NT2/D1 (cell line): ENCODE measurements around the gene ACTL10.

Source experiments
- DNase-seq: peaks from one replicate; pipeline ENCODE4 v3.0.0-alpha.2; 2011; ENCODE audit warnings: low read depth, low spot score
- H3K27me3 ChIP-seq: 2 replicates; pipeline ENCODE4 v1.6.0; 2011; ENCODE audit warnings: mild to moderate bottlenecking; ENCODE audit not compliant: insufficient read length, insufficient read depth
- H3K36me3 ChIP-seq: 2 replicates; pipeline ENCODE4 v1.6.1; 2011; ENCODE audit warnings: mild to moderate bottlenecking, low read length, mixed read lengths; ENCODE audit not compliant: insufficient read depth, insufficient read length
- H3K4me1 ChIP-seq: 2 replicates; pipeline ENCODE4 v1.5.1; 2011; ENCODE audit not compliant: insufficient read depth, insufficient read length
- H3K4me3 ChIP-seq: 2 replicates; pipeline ENCODE4 v1.5.1; 2011; ENCODE audit warnings: low read depth; ENCODE audit not compliant: insufficient read length
- H3K9ac ChIP-seq: 2 replicates; pipeline ENCODE4 v1.6.0; 2011; ENCODE audit warnings: low read depth; ENCODE audit not compliant: insufficient read length
- H3K9me3 ChIP-seq: 2 replicates; pipeline ENCODE4 v1.5.1; 2011; ENCODE audit warnings: mild to moderate bottlenecking, low read length; ENCODE audit not compliant: insufficient read depth
- SUZ12 ChIP-seq: IDR thresholded peaks from 2 replicates; pipeline ENCODE4 v1.6.1; 2011; ENCODE audit not compliant: insufficient read length, insufficient read depth; ENCODE audit errors: extremely low read depth
- YY1 ChIP-seq: IDR thresholded peaks from 2 replicates; pipeline ENCODE4 v1.6.1; 2011; ENCODE audit not compliant: insufficient read length, insufficient read depth
- ZNF274 ChIP-seq: IDR thresholded peaks from 2 replicates; pipeline ENCODE4 v1.6.1; 2011; ENCODE audit warnings: mild to moderate bottlenecking, low read depth, low read length

Gene ACTL10

GRCh38 chr20:33660035-33660684 is 6.6 kb upstream of the ACTL10 start:
- Histone ChIP-seq H3K9ac (no peak overlapping the region), H3K36me3 (peaks cover 63% of the 10 kb centered on the region)
- no peak for TF ChIP-seq SUZ12
- no peak for TF ChIP-seq ZNF274
- no peak for TF ChIP-seq YY1

GRCh38 chr20:33660685-33661058 is 6.1 kb upstream of the ACTL10 start:
- Histone ChIP-seq H3K27me3 (no peaks in the 10 kb centered on the region), H3K4me3 (no peak overlapping the region), H3K4me1 (peaks cover 15% of the 10 kb centered on the region), H3K9ac (no peak overlapping the region), H3K9me3 (no peaks in the 10 kb centered on the region), H3K36me3 (peaks cover 63% of the 10 kb centered on the region)
- TF ChIP-seq YY1: no peak
- no peak for TF ChIP-seq SUZ12
- TF ChIP-seq ZNF274: no peak
- DNase-seq: no peak

More at GRCh38 chr20:33660035-33660684, 6.6 kb upstream of the ACTL10 start:
- no peaks in the 10 kb centered on the region for H3K9me3 ChIP-seq
- H3K4me1 ChIP-seq: peaks cover 15% of the 10 kb centered on the region
- no peaks in the 10 kb centered on the region for H3K27me3 ChIP-seq
- no peak overlapping the region for H3K4me3 ChIP-seq
- no peak for DNase-seq

- DNase-seq: no peak
- H3K4me1 ChIP-seq: peaks cover 19% of the 10 kb centered on the region
Observed at GRCh38 chr20:33662172-33662571, 4.6 kb upstream of the ACTL10 start, which contains the start of gene C20orf144. TSS of gene C20orf144 (plus strand) at chr20:33662327. CDS start at chr20:33662346, 19 bp downstream.

DNA sequence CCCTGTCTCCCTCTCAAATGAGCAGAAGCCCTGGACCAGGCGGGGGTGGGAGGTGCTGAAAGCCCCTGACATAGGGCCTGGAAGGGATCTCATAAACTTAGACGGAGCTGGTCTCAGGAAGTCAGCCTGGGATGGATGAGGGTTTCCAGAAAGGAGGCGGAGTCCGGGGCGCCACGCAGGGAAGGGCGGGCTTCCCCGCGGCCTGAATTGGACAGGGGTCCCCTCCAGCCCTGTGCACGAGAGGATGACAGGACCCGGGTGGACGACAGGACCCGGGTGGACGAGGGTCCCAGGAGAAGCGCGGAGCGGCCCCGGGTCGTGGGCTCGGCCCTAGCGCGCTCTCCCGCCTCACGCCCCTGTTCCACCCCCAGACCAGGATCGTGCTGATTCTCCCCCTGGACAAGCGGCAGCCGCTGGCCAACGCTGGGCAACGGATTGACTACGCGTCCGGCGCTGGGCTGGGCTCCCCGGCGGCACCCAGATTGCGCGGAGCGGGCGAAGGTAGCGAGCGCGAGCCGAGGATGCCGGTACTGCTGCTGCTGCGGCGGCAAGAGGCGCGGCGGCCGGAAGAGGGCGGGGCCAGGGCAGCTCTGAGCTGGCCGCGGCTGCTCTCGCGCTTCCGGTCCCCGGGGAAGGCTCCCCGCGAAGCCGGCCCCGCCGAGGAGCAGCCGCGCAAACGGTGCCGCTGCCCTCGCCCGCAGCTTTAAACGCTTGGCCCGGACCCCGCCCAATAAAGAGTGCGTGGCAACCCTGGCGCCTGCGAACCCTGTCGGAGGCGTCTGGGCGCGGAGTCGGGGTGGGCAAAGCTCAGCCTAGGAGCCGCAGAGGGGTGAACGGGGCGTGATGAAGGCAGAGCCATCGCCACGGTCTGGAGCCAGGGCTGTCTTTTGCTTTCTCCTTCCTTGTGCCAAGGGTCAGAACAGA is 3.3 kb upstream of the ACTL10 start:
- Histone ChIP-seq H3K9ac (peak overlapping the region; percentile 85), H3K4me1 (peaks cover 27% of the 10 kb centered on the region), H3K36me3 (peaks cover 42% of the 10 kb centered on the region), H3K9me3 (no peaks in the 10 kb centered on the region), H3K27me3 (no peaks in the 10 kb centered on the region), H3K4me3 (peak overlapping the region; percentile 67)
- TF ChIP-seq SUZ12 (no peak), ZNF274 (no peak), YY1 (no peak)
- peak; percentile 67 for DNase-seq

More at GRCh38 chr20:33662172-33662571, 4.6 kb upstream of the ACTL10 start, which contains the start of gene C20orf144:
- no peaks in the 10 kb centered on the region for H3K27me3 ChIP-seq
- H3K36me3 ChIP-seq: peaks cover 50% of the 10 kb centered on the region
- no peak for TF ChIP-seq SUZ12
- TF ChIP-seq ZNF274: no peak
- TF ChIP-seq YY1: no peak
- peak within 1 kb of the TSS; percentile 85 for H3K9ac ChIP-seq
- H3K9me3 ChIP-seq: no peaks in the 10 kb centered on the region
- H3K4me3 ChIP-seq: peak within 1 kb of the TSS; percentile 67

GRCh38 chr20:33664085-33664761 is 2.5 kb upstream of the ACTL10 start:
- TF ChIP-seq ZNF274 (no peak), YY1 (no peak), SUZ12 (no peak)
- peaks cover 42% of the 10 kb centered on the region for H3K36me3 ChIP-seq
- no peaks in the 10 kb centered on the region for H3K9me3 ChIP-seq
- peak overlapping the region; percentile 67 for H3K4me3 ChIP-seq
- peaks cover 27% of the 10 kb centered on the region for H3K4me1 ChIP-seq
- H3K9ac ChIP-seq: peak overlapping the region; percentile 85
- no peak for DNase-seq
- no peaks in the 10 kb centered on the region for H3K27me3 ChIP-seq

DNA sequence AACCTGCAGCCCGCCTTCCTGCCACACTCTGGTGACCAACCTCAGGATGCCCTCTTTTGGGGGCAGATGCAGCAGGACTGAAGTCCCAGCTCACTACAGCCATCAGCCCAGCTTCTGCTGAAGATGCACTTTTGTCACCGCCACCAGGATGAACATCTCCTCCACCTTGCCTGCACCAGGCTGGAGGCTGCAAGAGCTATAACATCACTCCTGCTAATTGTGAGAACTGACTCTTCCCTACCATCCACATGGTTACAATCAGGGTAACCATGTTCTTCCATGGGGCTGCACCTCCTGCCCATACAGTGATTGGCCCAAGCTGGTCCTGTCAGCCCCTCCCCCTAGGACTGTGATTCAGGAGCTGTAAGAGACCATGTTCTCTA is 2.0 kb upstream of the ACTL10 start:
- Histone ChIP-seq H3K27me3 (no peaks in the 10 kb centered on the region), H3K9ac (no peak overlapping the region), H3K9me3 (no peaks in the 10 kb centered on the region), H3K4me1 (peaks cover 27% of the 10 kb centered on the region), H3K4me3 (no peak overlapping the region), H3K36me3 (peaks cover 42% of the 10 kb centered on the region)
- TF ChIP-seq ZNF274 (no peak), SUZ12 (no peak), YY1 (no peak)
- DNase-seq: no peak
